Stimulated activated CD4-positive, alpha-beta T cell treated with anti-CD3 and anti-CD28 coated beads, Interleukin-12 subunit alpha, Interleukin-12 subunit beta, amount 100 ng/mL, for 4 hours (primary cell): ENCODE data around the gene SH3GL3.

Experiments
- DNase-seq: peaks from one replicate; pipeline ENCODE4 v3.0.0-alpha.2; 2020

The SH3GL3 gene

DNA sequence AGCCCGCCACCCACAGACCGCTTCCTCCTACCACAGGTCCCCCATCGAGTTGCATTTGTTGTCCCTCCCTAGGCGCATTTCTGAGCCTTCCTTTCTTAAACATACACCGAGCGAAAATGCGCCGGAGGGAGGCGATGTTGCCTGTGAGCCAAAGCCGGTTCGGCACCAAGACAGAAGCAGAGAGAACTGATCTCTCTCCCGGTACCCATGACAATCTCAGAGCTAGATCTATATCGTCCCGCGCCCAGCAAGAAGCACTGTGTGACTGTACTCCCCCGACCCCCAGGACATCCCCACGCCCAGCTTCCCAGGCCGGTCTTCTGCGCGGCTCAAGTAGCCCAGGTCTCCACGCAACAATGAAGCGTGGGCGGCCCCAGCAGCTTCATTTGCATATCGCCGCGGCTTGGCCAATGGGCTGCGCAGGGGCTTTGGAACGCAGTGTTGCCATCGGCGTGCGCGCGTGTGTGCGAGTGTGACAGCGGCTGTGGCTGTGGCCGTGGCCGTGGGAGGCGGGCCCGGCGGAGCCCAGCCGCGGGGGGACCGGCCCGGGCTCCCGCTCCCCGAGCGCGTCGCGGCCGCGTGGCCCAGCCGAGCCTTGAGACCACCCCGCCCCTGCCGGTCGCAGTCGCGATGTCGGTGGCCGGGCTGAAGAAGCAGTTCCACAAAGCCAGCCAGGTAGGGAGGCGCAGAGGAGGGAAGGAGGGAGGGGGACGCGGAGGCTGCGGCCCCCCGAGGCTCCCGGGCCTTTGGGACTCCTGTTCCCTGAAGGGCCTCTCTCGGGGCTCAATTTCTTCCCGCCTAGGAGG is at the start of gene SH3GL3:
Gene SH3GL3, plus strand, starts transcription at position 438 of the 806 bp plus-strand sequence. Its CDS starts 193 bp downstream, at position 631.
- peak; percentile 44 for DNase-seq

- DNase-seq, result no peak
Observed at GRCh38 chr15:83398626-83399025, 48.5 kb upstream of the SH3GL3 start.

- no peak for DNase-seq
Observed at GRCh38 chr15:83404121-83404520, 43.0 kb upstream of the SH3GL3 start.

DNA sequence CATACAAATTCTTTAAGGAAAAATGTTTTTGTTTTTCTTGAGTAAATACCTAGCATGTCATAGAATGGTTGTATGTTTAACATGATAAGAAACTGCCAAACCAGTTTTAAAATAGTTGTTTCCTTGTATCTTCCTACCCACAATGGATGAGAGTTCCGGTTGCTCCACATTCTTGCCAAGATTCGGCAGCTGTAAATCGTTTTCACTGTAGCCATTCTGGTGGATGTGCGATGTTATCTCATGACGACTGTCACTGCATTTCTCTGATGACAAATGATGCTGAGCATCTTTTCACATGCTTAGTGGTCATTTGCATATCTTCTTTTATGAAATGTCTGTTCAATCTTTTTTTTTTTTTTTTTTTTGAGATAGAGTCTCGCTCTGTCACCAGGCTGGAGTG is 36.6 kb upstream of the SH3GL3 start:
- no peak for DNase-seq

DNA sequence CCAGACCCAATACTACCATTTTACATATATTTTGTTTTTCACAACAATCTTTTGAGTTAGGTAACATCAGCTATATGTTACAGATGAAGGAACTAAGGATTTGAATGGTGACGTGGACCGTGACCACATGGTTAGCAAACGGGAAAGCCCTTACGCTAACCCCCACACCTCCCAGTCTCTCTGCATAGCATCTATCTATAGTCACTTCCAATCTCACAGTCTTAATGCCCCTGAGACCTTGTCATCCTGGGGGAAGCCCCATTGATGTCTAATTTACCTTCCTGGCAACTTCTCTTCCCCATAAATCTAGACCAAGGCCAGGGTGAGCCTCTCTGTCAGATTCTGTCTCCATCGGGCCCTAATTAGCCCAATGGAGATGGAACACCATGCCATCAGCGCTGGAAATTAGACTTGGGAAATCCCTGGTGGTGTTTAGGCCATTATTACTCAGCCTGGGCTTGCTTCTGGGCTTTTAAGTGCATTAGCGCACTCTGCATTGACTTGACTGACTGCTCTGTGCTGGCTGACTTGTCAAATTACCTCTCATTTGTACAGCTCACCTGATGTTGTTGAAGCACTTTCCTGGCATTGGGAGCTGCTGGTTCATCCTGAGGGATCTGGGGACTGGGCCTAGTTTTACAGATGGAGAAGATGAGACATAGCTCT is 34.0 kb upstream of the SH3GL3 start:
- DNase-seq, result no peak

- no peak for DNase-seq
Observed at GRCh38 chr15:83422081-83422480, 25.1 kb upstream of the SH3GL3 start.

DNA sequence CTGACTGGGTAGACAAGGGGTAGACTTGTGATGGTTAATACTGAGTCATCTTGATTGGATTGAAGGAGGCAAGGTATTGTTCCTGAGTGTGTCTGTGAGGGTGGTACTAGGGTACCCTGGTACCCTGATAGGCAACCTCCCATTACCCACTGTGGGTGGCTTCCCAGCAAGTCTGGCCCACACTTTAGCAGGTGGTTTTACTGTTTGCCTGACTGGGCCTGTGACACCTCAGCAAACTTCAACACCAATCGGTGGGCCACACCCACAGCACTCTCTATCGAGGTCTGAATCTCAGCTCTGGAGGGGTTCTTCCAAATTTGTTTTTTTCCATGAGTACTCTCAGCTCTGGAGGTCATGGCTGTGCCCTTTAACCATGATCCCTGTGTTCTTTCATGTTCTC is 24.6 kb upstream of the SH3GL3 start:
- DNase-seq, result no peak

GRCh38 chr15:83424101-83424500 is 23.0 kb upstream of the SH3GL3 start:
- DNase-seq, result no peak

GRCh38 chr15:83430441-83430840 is 16.7 kb upstream of the SH3GL3 start:
- no peak for DNase-seq

DNA sequence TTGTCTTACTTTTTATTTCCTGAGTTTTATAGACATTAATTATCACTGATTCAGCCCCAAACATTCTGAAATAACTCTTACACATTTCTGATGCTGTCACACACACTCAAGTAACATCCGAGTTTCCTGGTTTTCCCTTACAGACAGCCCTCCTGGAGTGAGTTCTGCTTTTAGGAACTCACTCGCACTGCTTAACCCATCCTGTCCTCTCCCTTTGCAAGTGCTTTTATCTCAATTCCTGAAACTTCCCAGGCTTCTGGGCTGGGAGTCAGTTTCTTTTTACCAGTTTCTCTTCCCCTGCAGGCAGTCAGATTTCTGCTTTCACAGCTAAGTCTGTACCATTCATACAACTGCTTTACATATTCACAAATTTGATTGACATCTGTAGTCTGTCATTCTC is 15.6 kb upstream of the SH3GL3 start:
- DNase-seq, result no peak

DNA sequence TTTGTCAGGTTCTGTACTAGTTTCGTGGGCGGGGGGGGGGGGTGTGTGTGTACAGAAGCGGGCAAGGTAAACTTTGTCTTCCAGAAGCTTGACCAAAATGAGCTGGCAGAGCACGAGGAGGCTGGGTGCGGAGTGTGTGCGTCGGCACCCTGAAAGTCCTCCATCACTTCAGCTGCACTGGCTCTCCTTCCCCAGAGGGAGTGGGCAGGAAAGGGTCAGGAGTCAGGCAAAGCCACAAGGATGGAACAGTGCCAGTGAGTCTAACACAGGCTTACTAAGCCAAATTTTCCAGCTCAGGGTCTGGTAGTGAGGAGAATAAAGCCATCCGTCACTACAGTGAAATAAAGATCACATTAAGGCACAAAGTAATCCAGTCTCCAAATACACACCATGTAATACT is 11.9 kb upstream of the SH3GL3 start:
- DNase-seq, result no peak

DNA sequence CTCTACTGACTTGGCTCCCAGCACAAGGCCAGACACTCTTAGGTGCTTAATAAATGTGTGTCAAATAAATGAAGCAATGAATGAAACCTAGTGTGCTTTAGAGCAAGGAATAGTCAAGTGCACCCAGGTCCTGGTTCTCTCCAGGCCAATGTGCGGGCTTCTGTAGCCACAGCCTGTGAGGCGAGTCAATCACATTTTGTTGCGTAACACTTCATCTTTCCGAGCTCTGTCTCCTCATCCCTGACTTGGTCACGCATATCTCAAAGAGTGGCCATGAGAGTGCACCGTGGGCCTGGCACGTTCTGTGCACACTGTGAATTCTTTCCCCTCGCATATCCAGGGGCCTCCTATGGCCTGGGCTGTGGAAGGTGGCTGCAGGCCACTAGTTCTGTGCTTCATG is 11.4 kb upstream of the SH3GL3 start:
- no peak for DNase-seq

DNA sequence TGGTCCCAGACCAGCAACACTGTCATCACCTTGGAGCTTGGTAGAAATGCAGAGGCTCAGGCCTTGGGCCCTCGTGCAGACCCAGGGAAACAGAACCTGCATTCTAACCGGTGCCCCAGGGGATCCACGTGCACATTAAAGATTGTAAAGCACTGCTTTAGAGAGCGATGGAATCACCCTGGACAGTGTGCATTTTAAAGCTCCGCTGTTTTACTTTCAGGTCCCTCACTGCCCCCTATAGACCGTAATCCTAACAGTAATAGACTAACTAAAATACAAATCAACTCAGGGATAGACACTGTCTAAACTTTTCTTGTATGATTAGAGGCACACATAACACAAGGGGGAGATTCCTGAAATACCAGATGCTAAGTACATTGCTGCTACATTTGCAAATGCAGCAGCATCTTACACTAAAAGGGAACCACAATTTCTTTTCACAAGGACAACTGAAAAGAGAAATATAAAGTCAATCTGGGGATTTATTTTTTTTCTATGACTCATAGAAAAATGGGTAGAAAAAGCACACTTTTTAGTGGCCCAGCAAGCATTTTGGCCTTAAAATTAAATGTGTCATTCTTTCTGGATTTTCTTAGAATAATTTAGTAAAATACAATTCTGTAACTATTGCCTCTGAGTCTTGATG is 10.5 kb upstream of the SH3GL3 start:
- DNase-seq, result no peak

DNA sequence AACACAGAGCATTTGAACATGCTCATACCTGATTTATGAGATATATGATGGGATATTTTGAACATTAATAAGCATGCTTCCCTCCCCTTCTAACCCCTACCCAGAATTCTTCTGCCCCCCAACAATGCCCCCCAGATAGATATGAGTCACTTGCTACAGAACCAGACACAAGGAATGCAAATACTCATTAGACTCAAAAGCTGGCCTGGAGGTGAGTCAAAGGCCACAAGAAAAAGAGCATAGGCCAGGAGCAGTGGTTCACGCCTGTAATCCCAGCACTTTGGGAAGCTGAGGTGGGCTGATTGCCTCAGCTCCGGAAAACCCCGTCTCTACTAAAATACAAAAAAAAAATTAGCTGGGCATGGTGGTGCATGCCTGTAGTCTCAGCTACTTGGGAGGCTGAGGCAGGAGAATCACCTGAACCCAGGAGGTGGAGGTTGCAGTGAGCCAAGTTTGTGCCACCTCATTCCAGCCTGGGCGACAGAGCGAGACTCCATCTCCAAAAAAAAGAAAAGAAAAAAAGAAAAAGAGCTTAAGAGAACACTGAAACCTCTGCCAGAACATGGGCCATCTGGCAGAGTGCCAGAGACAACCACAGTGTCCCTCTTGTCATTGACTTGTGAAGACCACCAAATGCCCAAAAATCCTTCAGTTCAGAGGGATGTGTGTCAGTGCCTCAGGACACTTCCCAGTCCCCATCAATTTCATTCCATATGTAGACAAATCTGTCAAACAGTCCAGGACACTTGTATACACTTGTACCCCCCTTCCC is 3.9 kb upstream of the SH3GL3 start:
- DNase-seq, result no peak

- DNase-seq, result no peak
Observed at GRCh38 chr15:83444936-83445335, 2.2 kb upstream of the SH3GL3 start.

DNA sequence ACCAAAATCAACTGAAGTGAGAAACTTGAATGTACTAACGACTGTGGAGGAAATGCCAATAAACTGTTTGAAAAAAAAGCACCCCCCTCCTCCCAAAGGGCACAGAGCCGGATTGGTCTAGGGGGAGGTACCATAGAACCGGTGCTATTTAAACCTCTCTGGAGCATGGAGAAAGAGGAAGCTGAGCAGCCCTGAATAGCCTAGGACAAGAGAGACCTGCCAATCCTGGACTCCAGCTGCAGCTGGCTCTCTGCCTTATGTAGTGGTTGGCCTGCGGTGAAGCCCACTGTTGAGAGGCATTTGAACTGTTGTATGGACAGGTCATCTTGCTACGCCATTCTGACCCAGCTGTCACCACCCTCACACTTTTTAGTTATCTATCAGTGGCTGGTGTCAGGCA is 1.5 kb upstream of the SH3GL3 start:
- no peak for DNase-seq

- no peak for DNase-seq
Observed at GRCh38 chr15:83446417-83446816, 724 bp upstream of the SH3GL3 start.

GRCh38 chr15:83449250-83449671 is 2.1 kb downstream of the SH3GL3 start:
- DNase-seq, result no peak

DNA sequence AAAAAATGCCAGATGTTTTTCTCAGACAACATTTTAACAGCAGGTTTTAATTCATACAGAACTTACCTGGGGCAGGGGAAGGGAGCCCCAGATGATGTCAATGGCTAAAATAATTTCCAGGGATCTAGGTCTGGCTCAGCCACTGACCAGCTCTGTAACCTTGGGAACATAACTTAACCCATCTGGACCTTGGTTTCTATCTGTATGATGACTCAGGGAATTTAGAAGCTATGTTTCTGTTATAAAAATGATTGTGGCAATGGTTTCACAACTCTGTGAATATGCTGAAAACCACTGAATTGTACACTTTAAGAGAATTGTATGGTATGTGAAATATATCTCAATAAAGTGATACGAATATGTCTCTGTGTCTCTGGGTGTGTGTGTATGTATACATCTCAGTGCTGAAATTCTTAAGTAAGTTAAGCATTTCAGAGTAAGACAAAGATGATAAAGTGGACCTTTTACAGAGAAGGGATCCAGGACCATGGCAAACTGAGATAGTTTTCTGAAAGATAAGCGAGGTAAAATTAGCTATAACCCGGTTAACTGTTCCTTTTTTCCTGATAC is 2.9 kb downstream of the SH3GL3 start:
- DNase-seq, result no peak

DNA sequence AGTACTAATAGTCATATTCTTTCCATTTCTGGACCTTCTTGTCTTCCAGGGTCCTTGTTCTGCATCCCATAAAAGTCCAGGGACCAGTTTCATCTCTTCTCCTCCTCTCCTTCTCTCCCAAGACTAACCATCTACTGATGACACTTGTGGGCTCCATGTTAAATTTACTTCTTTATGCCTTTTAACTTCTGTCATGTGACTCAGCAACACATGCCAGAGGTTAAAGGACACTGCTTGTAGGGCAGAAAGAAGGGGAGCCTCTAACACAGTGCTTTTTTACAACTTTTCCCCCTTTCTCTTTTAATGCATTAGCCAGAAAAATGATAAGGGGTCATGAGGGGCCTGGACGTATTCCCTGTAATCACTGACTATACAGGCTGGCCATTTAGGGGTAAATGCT is 10.0 kb downstream of the SH3GL3 start:
- no peak for DNase-seq

GRCh38 chr15:83458381-83458780 is 11.2 kb downstream of the SH3GL3 start:
- no peak for DNase-seq

DNA sequence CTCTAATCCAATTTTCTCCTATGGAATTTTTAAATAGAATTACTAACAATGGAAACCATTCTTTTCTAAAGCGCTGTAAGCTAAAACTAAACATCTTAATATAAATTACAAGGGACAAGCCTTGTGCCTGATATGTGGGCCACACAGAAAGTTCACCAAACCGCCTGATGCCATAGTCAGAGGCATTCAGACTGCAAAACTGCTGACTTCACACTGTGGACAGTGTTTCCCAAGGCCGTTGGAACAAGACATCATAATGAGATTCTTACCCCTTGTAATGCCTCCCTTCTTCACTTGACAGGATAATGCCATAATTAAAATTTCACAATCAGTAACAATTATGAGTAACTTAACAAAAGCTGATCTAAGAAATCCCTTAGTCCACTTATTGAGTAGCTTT is 14.9 kb downstream of the SH3GL3 start:
- DNase-seq, result no peak

DNA sequence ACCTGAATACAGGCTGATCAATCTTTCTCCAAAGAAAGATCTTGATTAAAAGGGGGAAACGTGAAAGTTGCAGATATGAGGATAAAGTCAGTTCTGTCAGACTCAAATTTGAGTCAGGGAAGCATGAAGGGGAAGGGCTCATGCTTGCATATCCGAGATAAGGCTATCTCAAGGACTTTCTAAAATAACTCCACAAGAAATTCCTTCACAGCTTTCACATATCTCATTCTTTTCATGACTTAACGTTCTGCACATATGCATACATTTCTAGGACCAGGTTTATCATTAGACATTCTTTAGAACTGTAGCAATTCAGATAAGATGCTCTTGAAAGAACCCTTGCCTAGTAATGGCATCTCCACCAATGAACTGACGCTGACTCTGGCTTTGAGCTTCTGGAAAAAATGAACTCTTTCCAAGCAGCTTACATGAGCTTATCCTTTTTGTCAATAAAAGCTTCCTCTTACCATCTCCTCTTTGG is 15.9 kb downstream of the SH3GL3 start:
- no peak for DNase-seq
